ENCODE measurements around the gene LHCGR. TPM values are rescaled to one million over a fixed set of nuclear protein-coding genes. Genes with fewer than 3 reads are reported as not detected.
A peak's percentile ranks its signal among the peaks of the same experiment; 100 is the strongest.
"Not testable (repeated sequence)": the region's sequence is repeated elsewhere in the genome, so short reads cannot be mapped to it uniquely, and the experiment has no call there.

The LHCGR gene
- total RNA-seq, 1 donor from 2014 or later, result not detected

DNA sequence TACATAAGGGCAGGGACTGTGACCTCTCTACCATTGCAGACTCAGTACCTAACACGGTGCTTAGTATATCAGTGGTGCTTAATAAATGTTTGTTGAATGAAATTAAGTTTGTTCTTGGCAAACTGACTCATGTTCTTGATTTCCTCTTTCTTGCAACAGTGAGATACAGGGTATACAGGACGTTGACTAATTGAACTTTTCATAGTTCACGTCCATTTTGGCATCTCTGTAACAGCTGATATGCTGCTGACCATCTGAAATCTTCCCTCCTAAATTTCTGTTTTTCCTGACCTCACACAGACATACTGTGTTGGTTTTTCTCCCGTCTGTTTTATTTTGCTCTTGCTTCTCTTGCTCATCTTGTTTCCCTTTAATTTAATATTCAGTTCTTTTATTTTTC, 44.2 kb downstream of the LHCGR start:
- DNase-seq (ENCODE audit: low read depth in 2 of 2), result peak in 1 of 2 donors; percentile 56

DNA sequence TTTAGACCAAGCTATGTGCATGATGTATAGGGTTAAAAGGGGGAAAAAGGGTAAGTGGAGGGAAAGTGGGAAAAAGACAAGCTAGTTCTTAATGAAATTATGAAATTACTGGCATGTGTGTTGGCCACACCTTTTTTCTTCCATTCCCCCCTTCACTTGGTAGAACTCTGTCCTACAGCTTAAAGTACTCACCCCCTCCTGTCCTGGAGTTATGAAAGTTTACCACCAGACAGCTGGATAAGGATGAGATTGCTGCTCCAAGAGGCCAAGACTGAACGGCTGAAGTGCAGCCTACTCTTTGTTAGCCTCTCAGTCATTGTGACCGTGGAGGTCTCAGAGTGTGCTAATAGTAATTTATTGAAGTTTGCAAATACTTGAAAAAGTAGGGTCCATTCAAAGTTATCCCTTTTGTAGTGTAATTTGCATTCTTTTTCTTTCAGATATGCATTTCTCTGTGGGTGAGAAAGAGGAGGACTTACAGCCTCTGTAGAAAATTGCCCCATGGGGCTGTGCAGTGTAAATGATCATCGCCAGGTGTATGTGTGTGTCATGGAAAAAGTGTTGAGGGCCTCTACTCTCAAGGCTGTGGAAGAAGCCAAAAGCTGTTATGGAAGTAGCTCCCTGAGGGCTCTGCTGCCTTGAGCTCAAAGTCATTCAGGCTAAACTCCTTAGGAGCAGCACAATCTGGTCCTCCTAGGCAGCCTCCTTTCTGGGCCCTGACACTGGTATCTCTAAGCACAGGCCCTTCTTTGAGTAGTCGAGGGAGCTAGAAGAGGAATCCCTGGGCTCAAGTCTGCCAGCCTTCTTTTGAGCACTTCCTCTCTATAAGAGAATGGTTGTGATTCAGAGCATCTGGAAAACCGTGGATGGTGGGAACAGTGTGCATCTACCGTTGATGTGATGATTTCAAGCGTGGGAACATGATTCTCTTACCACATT, 46.2 kb downstream of the LHCGR start:
- DNase-seq (ENCODE audit: low read depth in 2 of 2), result no peak

DNA sequence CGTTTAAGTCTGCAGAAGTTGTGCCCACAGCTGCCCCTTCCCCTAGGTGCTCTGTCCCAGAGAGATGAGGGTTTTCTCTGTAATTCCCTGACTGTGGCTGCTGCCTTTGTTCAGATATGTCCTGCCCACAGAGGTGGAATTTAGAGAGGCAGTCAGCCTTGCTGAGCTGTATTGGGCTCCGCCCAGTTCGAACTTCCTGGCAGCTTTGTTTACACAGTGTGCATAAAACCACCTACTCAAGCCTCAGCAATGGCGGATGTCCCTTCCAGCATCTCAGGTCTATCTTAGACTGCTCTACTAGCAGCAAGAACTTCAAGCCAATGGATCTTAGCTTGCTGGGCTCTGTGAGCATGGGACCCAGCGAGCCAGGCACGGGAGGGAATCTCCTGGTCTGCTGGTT, 48.1 kb downstream of the LHCGR start:
- no peak for DNase-seq (ENCODE audit: low read depth in 2 of 2)

DNA sequence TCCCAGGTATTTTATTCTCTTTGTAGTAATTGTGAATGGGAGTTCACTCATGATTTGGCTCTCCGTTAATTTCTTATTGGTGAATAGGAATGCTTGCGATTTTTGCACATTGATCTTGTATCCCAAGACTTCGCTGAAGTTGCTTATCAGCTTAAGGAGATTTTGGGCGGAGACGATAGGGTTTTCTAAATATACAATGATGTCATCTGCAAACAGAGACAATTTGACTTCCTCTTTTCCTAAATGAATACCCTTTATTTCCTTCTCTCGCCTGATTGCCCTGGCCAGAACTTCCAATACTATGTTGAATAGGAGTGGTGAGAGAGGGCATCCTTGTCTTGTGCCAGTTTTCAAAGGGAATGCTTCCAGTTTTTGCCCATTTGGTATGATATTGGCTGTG, 51.9 kb downstream of the LHCGR start:
- not testable (repeated sequence) for DNase-seq (ENCODE audit: low read depth in 2 of 2)

DNA sequence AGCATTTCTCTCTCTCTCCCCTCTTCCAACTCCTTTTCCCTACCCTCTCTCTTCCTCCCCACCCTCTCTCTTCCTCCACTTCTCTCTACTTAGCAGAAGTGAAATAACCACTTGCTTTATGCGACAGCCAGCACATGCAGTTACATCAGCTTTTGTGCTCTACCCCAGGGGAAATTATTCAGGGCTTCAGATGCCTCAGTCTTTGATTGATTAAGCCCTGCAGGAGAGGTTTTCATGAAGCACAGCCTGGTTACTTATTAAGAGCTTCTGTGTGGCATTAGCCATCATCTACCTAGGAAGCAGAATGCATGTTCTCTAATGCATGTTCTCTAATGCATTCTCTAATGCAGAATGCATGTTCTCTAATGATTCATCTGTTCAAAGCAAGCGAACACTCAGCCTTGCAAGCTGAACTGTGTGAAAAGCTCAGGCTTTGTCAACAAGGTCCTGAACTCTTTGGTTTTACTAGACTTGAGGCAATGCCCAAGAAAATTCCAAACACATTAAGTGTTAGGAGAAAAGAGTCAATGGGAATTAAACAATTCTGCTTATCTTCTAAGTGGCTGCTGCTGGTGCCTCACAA, 56.1 kb downstream of the LHCGR start:
- DNase-seq (ENCODE audit: low read depth in 2 of 2), result no peak

DNA sequence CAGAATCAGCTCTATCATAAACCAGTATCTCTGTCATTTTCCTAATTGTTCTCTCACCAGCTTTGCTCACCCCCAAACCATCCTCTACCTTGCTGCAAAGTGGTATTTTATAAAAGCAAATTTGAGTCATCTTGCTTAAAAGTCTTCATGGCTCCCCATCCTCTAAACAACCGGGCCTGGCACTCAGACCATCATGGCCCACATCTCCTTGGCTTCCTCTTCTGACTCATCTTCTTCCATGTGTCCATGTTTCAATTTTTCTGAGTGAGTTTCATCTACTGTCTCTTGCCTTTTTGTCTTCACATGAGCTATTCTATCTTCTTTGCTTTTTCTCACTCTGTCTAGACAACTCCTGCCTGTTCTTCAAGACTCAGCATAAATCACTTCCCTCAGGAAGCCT, 58.6 kb downstream of the LHCGR start:
- no peak for DNase-seq (ENCODE audit: low read depth in 2 of 2)

DNA sequence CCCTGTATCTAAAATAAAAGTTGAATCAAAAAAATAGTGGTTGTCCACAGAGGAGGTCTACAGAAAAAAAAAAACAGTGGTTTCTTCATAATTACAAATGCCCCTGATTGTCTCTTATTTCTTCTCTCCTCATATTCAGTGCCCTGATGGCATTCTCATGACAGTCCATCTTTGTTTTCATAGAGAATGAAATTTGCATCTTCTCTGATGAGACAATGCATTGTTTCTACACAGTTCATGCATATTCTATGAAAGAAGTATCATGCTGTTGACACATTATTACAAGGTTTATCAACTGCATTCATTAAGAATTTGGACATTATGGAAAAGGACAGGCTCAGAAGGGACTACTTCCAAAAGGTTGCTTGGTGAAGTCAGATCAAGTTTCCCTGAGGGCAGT, 59.5 kb downstream of the LHCGR start:
- no peak for DNase-seq (ENCODE audit: low read depth in 2 of 2)

DNA sequence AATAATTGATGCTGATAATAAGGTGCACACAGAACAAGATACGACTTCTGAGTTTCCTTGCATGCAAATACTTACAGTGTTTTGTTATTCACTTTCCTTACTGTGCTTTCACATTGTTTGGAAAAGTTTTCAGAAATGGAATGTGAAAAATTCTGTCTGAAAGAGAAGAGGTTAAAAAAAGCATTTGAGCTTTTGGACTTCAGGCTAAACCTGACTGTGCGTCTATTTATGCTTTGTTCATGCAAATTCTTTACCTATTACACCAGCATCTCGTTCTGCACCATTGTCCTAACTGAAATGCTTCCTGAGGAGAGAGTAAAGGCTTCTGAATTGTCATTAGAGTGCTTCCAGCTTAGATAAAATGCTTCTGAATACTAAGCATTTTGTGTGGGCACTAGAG, 61.4 kb downstream of the LHCGR start:
- no peak for DNase-seq (ENCODE audit: low read depth in 2 of 2)

DNA sequence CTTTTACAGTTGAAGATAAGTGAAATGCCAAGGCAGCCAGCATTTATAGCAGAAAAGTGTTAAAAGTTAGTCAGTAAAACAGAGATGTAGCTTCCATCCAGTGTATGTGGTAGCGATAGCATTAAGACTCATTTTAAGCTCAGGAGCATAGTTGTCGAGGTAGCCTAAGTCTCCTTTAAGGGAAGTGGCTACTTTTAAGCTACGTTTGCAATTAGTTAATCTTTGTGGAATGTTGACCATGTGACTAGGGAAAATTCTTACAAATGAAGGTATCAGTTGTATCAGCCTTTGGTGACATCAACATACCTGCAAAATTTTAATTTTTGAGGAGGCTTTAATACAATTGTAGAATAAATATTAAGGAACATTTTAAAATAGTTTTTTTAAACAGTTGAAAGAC, 61.9 kb downstream of the LHCGR start:
- DNase-seq (ENCODE audit: low read depth in 2 of 2), result no peak

DNA sequence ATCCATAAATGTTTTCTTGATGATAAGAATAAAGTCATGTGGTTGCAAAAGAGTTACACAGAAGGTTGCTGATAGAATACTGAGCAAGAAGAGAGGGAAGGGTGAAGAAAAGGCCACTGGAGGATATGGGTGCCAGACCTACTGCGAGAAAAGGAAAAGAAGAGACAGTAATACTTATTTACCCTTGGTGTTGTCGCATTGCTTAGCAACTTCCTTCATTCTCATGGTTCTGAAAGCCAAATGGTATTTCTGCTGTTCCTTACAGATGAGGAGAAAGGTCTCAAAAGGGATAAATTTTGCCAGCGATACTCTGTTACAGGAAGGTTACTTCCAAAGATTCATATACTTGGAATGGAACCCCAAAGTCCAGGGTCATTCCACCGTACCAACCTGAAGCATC, 62.5 kb downstream of the LHCGR start:
- no peak for DNase-seq (ENCODE audit: low read depth in 2 of 2)

DNA sequence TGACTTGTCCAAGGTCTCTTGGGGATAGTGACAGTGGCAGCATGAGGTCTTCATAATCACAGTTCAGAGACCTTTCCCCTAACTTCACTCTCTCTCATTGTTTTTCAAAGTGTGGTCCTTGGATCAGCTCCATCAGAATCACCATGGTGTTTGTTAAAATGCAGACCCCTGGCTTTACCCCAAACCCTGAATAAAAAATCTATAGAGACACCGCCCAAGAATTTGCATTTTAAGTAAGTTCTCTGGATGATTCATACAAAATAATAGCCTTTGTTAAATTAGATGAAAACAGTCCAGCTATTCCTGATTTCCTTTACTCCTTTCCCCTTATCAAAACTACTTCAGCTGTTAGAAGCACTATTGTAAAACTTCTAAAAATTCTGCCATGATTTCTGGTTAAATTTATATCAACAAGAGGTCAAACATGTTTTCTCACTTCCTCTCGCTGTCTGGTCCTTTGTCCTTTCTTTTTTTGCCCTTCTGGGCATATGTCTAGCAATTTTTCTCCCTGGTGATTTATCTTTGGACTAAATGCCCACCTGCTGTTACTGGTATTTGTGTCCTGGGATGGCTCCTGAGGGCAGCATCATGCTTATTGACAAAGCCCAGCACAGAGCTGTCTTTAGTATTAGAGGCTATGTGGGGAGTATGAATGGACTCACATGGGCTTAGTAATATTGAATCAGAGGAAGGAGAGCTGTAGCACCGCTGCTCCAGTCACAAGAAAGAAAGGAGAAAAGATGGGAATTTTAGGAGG, 63.4 kb downstream of the LHCGR start:
- DNase-seq (ENCODE audit: low read depth in 2 of 2), result no peak

DNA sequence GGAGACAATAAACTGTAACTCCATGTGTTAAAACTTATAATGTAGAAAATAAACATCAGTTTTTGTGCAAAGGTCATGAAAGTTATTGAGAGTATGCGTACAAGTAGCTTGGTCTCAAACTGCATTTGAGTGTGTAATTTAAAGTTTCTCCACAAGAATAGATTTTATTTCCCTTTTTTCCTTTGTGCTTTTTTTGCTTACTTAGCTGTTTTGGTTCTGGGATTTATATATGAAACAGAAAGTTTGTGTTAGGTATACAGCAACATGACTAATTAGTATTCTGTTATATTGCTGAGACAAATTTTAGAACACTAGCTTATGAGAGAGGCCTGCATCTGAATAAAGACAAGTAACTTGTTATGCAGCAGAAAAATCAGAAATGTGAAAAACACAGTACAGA, 70.4 kb downstream of the LHCGR start:
- DNase-seq (ENCODE audit: low read depth in 2 of 2), result no peak

DNA sequence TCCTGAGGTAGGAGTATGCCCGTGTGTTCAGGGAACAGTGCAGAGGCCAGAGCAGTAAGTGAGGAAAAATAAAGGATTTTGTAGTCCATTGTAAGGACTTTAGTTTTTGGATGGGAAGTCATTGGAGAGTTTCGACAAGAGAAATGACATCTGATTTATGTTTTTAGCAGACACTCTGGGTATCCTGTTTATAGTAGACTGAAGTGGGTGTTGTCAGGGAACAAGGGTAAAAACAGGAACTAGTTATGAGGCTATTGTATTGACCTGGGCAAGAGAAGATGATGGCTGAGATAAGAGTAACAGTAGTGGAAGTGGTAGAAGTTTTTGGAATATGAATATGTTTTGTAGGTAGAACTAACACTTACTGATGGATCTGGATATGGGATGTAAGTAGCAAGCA, 78.1 kb downstream of the LHCGR start:
- DNase-seq (ENCODE audit: low read depth in 2 of 2), result no peak

DNA sequence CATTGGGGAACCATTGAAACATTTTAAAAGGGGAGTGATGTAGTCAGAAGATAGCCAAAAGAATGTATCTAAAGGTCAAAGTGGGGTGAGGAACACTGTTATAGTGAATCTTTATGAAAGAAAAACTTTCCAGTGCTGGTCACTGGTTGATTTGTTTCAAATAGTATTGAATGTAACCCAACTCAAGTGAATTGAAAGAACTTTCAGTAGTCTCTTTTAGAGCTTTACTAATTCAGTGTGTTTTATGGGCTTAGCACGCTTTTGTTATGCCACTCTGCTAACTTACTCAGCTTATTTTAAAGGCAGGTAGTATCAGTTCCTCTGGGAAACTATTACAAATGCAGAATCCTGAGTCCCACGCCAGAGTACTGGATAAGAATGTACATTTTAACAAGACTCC, 80.6 kb downstream of the LHCGR start:
- DNase-seq (ENCODE audit: low read depth in 2 of 2), result no peak

DNA sequence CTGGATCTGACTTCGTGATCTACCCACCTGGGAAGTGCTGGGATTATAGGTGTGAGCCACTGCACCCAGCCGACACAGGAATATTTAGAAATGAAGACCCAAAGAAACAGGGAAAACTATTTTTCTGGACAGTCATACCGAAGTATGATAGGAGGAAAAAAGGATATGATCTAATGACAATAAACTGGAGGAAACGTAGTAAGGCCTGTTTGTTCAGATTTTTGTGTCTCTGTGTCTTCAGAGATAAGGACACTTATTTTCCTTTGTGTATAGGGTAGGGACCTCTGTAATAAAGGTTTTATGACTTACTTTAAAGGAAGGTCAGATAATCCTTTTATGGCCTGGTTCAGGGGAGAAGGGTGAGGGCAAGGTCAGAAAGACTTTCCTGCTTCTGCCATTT, 81.9 kb downstream of the LHCGR start:
- DNase-seq (ENCODE audit: low read depth in 2 of 2), result no peak

DNA sequence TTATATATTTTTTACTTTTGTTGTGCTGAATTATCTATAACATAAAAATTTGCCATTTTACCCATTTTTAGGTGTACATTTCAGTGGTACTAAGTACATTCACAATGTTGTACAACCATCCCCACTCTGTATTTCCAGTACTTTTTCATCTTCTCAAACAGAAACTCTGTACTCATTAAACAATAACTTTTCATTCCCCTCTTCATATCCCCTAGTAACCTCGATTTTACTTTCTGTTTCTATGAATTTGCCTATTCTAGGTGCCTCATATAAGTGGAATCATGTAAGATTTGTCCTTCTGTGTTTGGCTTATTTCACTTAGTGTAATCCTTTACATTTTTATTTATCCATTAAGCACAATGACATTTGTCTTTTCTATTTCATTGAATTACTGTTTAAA, 86.5 kb downstream of the LHCGR start:
- no peak for DNase-seq (ENCODE audit: low read depth in 2 of 2)

DNA sequence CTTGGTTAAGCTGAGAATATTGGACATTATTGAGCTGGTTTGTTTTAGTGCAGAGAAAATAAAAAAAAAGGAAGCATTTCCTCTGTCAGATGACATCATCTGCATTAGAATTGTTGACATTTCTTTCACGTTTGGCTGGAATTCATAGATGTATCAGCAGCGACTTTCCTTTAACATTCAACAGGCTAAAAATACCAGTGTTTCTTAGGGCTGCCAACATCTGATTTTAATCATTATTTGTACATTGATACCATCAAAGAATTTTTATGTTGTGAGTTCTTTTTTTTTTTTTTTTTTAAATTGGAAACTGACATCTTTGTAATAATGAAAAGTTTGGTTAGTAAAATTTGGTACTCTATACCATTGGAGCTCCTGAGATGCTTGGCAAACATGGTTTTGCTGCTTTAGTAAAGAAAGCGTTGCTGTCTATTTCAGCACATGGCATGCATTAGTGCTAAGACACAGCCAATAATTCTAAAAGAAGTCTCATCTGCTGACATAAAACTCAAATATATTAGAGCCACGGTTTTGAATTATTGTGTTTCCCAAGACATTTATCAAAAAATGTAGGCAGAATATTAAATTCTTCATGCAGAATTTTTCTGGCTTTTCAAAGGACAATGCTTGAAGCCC, 104.2 kb downstream of the LHCGR start:
- DNase-seq (ENCODE audit: low read depth in 2 of 2), result peak in 1 of 2 donors; percentile 4

DNA sequence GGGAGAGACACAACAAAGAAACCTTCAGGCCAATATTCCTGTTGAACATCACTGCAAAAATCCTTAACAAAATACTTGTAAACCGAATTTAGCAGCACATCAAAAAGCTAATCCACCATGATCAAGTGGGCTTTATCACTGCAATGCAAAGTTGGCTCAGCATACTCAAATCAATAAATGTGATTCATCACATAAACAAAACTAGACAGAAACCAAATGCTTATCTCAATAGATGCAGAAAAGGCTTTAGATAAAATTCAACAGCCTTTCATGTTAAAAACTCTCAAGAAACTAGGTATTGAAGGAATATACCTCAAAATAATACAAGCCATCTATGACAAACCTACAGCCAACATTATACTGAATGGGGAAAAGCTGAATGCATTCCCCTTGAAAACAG, 117.3 kb downstream of the LHCGR start:
- no peak for DNase-seq (ENCODE audit: low read depth in 2 of 2)
